SJCRH30 (cell line): ENCODE data around the gene CEBPG. TPM values are rescaled to one million over a fixed set of nuclear protein-coding genes. Genes with fewer than 3 reads are reported as not detected.

Experiments used
- DNase-seq, 2 experiments: peaks; one replicate each; pipeline ENCODE4 v3.0.0-alpha.2; 2015 to 2020
- H3K27ac ChIP-seq: fragments of 250-450 bp; sonication (Bioruptor Pico); 2 replicates; pipeline ENCODE4 v1.5.1; 2020; ENCODE audit warnings: mild to moderate bottlenecking, moderate library complexity
- H3K27me3 ChIP-seq: fragments of 250-450 bp; sonication (Bioruptor Pico); 2 replicates; pipeline ENCODE4 v1.5.1; 2020; ENCODE audit warnings: mild to moderate bottlenecking, moderate library complexity
- H3K36me3 ChIP-seq: fragments of 250-450 bp; sonication (Bioruptor Pico); 2 replicates; pipeline ENCODE4 v1.5.1; 2020; ENCODE audit warnings: mild to moderate bottlenecking, moderate library complexity
- H3K4me1 ChIP-seq: fragments of 250-450 bp; sonication (Bioruptor Pico); 2 replicates; pipeline ENCODE4 v1.5.1; 2020; ENCODE audit warnings: mild to moderate bottlenecking, moderate library complexity
- H3K4me3 ChIP-seq: fragments of 250-450 bp; sonication (Bioruptor Pico); 2 replicates; pipeline ENCODE4 v1.5.1; 2020; ENCODE audit warnings: mild to moderate bottlenecking, moderate library complexity
- H3K9me3 ChIP-seq: fragments of 250-450 bp; sonication (Bioruptor Pico); replicated peaks from 2 replicates; pipeline ENCODE4 v1.5.1; 2020; ENCODE audit warnings: mild to moderate bottlenecking, moderate library complexity
- total RNA-seq: library from RNA; depleted of rRNA; stranded (reverse); fragments of >200 nt; shearing (Covaris generic); gene quantifications from 2 replicates; pipeline ENCODE4 v1.2.3, GENCODE V29; 2014

Gene CEBPG
- total RNA-seq, 1 experiment from 2014 or later: 36.6 TPM

GRCh38 chr19:33400856-33401682 lies 27.6 kb downstream of the CEBPG start:
- no peaks in the 10 kb centered on the region for H3K36me3 ChIP-seq
- H3K27ac ChIP-seq: no peak overlapping the region
- H3K9me3 ChIP-seq: no peaks in the 10 kb centered on the region
- H3K4me3 ChIP-seq: no peak overlapping the region
- DNase-seq: no peak
- H3K27me3 ChIP-seq: no peaks in the 10 kb centered on the region
- H3K4me1 ChIP-seq: peaks cover 23% of the 10 kb centered on the region

DNA sequence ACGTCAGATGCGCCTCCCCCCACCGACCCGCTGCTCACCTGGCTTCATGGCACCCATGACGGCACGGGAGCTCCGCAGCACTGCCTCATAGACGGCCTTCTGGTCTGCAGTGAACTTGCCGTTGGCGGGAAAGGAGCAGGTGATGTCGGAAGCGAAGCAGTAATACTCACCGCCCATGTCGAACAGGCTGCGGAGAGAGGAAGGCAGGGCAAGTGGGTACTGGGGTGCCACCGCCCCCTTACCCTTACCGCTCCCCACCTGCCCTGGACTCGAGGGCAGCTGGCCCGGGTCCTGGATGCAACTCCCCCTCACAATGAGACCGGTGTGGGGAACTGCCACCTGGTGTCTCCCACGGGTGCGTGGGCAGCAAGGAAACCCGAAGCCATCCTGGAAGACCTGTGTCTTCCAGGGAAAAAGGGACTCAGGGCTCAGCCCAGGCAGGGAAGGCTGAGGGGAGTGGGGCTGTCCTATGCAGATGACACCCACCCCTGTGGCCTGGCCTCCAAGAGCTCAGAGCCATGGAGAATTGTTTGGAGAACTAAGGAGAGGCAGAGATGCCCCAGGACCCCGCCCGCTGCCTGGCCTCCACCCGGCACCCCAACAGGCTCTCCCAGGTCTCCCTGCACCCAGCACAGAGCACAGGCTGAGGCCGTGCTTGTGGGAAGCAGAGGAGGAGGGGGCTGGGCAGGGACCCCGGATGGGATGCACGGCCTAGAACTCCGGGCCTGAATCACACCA lies 28.3 kb downstream of the CEBPG start:
- no peaks in the 10 kb centered on the region for H3K36me3 ChIP-seq
- peaks cover 18% of the 10 kb centered on the region for H3K4me1 ChIP-seq
- no peaks in the 10 kb centered on the region for H3K27me3 ChIP-seq
- DNase-seq: no peak
- H3K9me3 ChIP-seq: no peaks in the 10 kb centered on the region
- H3K27ac ChIP-seq: no peak overlapping the region
- H3K4me3 ChIP-seq: no peak overlapping the region

DNA sequence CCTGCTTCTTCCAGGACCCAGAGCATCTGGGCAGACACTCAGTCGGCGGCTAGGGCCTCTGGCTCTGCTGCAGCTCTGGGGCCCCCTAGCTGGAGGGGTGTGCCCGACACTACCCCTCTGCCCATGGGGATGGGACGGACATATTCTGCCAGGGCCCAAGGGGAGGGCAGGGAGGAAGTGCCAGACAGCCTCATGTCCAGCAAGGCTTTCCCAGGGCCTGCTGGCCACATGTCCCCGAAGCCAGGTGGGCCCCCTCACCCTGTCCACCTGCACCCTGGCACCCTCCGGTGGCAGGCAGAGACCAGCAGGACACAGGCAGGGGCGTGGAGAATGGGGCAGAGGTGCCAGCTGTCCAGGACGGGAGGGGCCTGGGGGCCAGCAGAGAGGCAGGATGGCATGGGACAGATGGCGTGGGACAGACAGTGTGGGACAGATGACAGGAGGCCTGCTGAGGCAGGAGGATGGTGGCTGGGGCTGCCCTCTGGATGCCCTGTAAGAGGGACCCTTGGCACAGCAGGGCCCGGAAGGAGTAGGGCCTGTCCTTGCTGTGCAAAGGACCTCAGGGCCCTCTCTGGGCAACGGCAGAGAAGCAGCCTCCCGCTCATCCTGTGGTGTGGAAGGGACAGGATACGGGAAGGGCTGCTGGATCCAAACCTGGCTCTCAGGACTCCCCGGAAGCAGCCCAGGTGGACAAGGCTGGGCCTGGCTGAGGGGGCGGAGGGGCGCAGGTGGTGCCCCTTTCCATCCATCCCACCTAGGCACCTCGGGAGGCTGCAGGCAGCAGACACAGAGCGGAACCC lies 29.1 kb downstream of the CEBPG start:
- no peaks in the 10 kb centered on the region for H3K9me3 ChIP-seq
- H3K4me1 ChIP-seq: peaks cover 10% of the 10 kb centered on the region; the same call in 1 of the 2 replicates
- peak in 1 of 2 experiments; percentile 38 for DNase-seq
- H3K36me3 ChIP-seq: no peaks in the 10 kb centered on the region
- H3K4me3 ChIP-seq: no peak overlapping the region
- no peak overlapping the region for H3K27ac ChIP-seq
- H3K27me3 ChIP-seq: no peaks in the 10 kb centered on the region

DNA sequence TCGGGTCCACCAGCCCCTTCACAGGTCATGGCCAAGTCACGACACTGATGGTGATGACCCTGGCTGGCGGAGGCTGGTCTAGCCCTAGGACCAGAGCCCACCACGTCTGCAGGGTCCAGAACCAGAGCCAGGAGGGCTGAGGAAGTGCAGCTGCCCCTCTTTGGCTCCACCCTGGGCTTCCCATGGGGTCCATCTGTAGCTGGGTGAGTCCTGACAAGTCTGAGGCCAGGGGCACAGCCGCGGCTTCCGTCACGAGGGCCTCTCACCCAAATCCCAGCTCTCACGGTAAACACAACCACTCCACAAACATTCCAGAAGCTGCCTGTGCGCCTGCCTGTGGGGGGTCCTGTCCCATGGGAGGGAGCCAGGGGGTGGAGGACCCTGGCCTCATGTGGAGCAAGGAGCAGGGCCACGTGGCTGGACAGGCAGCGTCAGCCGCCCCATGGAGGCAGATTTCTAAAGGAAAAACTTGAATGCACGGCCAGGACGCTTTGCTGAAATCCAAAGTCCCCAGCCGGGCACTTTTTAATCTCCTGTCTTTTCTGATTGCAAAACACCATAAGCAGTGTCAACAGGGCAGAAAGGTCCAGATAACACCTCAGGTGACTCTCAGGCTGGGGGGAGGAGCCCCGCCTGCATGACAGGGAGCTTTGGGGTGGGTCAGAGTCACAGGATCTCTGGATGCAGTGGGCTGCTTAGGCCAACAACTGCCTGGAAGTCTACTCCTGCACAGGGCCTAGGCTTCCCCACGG lies 29.9 kb downstream of the CEBPG start:
- peak; percentile 48 to 67 for DNase-seq
- peaks cover 9% of the 10 kb centered on the region; the same call in 1 of the 2 replicates for H3K4me1 ChIP-seq
- no peaks in the 10 kb centered on the region for H3K27me3 ChIP-seq
- H3K9me3 ChIP-seq: no peaks in the 10 kb centered on the region
- no peak overlapping the region for H3K4me3 ChIP-seq
- H3K36me3 ChIP-seq: no peaks in the 10 kb centered on the region
- no peak overlapping the region for H3K27ac ChIP-seq

- Histone ChIP-seq H3K9me3 (no peaks in the 10 kb centered on the region), H3K36me3 (no peaks in the 10 kb centered on the region), H3K27me3 (no peaks in the 10 kb centered on the region), H3K4me3 (no peak overlapping the region), H3K4me1 (peaks cover 9% of the 10 kb centered on the region; the same call in 1 of the 2 replicates), H3K27ac (no peak overlapping the region)
- no peak for DNase-seq
Measured at GRCh38 chr19:33403973-33404304, 30.4 kb downstream of the CEBPG start.

- peaks cover 9% of the 10 kb centered on the region; the same call in 1 of the 2 replicates for H3K4me1 ChIP-seq
Measured at GRCh38 chr19:33404506-33405253, 31.2 kb downstream of the CEBPG start.

GRCh38 chr19:33405254-33405552 lies 31.7 kb downstream of the CEBPG start:
- DNase-seq: no peak
- no peaks in the 10 kb centered on the region for H3K9me3 ChIP-seq
- no peak overlapping the region for H3K27ac ChIP-seq
- H3K36me3 ChIP-seq: no peaks in the 10 kb centered on the region
- no peak overlapping the region for H3K4me3 ChIP-seq
- H3K4me1 ChIP-seq: peaks cover 9% of the 10 kb centered on the region; the same call in 1 of the 2 replicates
- no peaks in the 10 kb centered on the region for H3K27me3 ChIP-seq

More at GRCh38 chr19:33404506-33405253, 31.2 kb downstream of the CEBPG start:
- H3K27ac ChIP-seq: no peak overlapping the region
- H3K9me3 ChIP-seq: no peaks in the 10 kb centered on the region
- no peaks in the 10 kb centered on the region for H3K36me3 ChIP-seq
- no peak for DNase-seq
- no peaks in the 10 kb centered on the region for H3K27me3 ChIP-seq
- no peak overlapping the region for H3K4me3 ChIP-seq

DNA sequence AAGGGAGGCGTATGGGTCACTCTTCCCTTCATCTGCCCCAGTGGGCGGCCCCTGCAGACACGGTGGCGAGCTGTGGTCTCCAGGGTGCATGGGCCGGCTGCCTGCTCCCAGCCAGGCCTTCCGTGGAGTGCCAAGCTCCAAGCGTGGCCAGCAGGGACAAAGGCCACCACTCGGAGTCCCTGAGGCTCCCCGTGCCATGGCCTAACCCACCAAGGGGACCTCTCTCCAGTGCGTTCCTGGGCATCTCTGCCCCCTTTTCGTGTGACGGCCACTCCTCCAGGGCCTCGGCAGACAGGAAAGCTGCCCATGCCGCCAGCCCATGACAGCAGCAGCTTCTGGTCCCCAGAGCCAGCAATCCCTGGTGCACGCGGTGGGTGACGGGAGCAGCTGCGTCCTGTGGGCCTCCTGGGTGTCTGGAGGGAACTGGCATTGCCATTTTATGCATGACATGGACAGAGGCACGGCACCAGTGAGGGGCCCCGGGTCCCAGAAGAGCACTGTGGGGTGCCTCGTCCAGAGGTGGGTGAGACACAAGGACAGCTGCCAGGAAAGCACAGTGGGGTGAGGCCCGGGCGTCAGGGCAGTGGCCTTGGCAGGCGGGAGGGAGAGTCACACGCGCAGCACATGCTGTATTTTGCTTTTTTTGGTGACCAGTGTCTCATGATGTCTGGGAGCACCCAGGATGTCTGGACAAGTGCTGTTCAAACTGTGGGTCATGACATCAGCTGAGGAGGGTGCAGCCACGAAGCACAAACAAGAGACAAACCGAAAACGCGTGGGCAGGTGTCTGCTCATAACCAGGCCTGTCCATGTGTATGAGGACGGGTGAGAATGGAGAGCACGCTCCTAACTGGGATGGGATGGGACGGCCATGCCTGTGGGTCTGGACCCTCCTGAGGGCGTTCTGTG lies 32.3 kb downstream of the CEBPG start:
- Histone ChIP-seq H3K9me3 (no peaks in the 10 kb centered on the region), H3K36me3 (no peaks in the 10 kb centered on the region), H3K27ac (no peak overlapping the region), H3K4me3 (no peak overlapping the region), H3K4me1 (peaks cover 9% of the 10 kb centered on the region; the same call in 1 of the 2 replicates), H3K27me3 (no peaks in the 10 kb centered on the region)
- no peak for DNase-seq

DNA sequence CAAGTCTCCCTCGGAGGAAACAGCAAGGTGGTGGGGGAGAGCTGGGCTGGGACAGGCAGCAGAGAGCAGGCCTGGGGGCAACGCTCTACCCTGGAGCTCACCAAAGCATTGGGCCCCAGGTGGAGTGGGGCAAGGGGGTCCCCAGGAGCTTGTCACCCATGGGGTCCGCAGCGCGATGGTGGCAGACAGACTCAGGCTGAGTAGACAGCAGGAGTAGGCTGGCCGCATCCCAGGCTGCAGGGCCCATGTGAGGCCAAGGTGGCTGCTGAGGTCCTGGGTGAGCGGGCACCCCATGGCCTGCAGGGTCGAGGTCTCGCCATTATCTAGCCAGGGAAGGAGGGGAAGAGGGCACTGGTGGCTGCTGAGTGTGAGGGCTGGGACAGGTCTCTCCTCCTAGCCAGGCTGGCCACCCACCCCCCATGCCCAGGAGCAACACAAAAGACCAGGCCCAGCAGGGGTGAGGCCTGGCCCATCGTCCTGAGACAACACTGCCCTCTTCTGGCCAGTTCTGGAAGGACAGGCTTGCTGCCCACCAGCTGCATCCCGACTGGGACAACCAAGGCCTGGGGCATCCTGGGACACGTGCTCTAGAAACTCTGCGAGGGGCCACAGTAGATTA lies 33.1 kb downstream of the CEBPG start:
- H3K4me1 ChIP-seq: peaks cover 9% of the 10 kb centered on the region; the same call in 1 of the 2 replicates
- H3K27ac ChIP-seq: no peak overlapping the region
- H3K36me3 ChIP-seq: no peaks in the 10 kb centered on the region
- H3K9me3 ChIP-seq: no peaks in the 10 kb centered on the region
- H3K4me3 ChIP-seq: no peak overlapping the region
- DNase-seq: peak; percentile 73 to 86
- H3K27me3 ChIP-seq: no peaks in the 10 kb centered on the region

DNA sequence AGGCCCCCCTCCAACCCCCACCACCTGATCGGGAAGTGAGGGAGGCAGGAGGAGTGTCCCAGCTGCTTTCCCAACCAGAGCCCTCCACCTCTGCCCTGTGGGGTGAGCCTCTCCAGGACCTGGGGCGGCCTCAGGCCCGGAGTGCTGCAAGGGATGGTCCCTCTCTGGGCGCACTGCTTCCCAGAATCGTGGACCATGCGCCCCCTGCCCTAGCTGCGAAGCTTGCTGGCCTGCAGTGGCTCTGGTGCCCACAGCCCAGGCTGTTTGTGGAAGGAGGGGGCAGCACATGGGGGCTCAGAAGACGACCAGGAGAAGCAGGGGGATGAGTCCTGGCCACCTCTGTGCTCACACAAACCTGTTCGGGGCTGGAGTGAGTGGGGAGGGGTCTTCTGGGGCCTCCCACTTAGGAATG lies 33.6 kb downstream of the CEBPG start:
- peaks cover 9% of the 10 kb centered on the region; the same call in 1 of the 2 replicates for H3K4me1 ChIP-seq
- H3K9me3 ChIP-seq: no peaks in the 10 kb centered on the region
- H3K27ac ChIP-seq: no peak overlapping the region
- H3K27me3 ChIP-seq: no peaks in the 10 kb centered on the region
- H3K4me3 ChIP-seq: no peak overlapping the region
- no peak for DNase-seq
- H3K36me3 ChIP-seq: no peaks in the 10 kb centered on the region

DNA sequence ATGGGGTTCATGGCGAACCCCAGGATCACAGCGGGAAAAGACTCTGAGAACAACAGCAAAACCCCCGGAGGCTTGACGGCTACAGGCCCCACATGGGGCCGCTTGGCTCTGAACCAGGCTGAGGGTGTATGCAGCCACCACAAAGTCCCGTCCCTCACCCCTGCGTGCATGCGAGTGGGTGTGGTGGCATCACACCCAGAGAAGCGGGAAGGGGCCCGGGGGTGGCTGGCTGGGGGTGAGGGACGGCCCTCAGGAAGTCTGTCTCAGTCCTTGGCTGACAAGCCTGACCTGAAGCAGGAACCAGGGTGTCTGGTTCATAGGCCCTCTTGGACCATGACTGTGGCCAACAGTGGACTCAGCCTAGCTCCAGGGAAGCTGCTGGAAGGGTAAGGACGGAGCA lies 34.2 kb downstream of the CEBPG start:
- Histone ChIP-seq H3K4me3 (no peak overlapping the region), H3K36me3 (no peaks in the 10 kb centered on the region)

GRCh38 chr19:33408116-33408515 lies 34.6 kb downstream of the CEBPG start:
- no peak for DNase-seq
- Histone ChIP-seq H3K4me3 (no peak overlapping the region), H3K4me1 (peaks cover 6% of the 10 kb centered on the region; the same call in 1 of the 2 replicates), H3K27ac (no peak overlapping the region), H3K27me3 (no peaks in the 10 kb centered on the region), H3K36me3 (no peaks in the 10 kb centered on the region), H3K9me3 (no peaks in the 10 kb centered on the region)

More for the DNA sequence above, 34.2 kb downstream of the CEBPG start:
- Histone ChIP-seq H3K27me3 (no peaks in the 10 kb centered on the region), H3K4me1 (peaks cover 9% of the 10 kb centered on the region; the same call in 1 of the 2 replicates), H3K27ac (no peak overlapping the region), H3K9me3 (no peaks in the 10 kb centered on the region)
- DNase-seq: no peak
